GM21619 (cell line): ENCODE results near the gene ZNF804B.
A peak's percentile ranks its signal among the peaks of the same experiment; 100 is the strongest.

Experiments used
- ATAC-seq: cut with Tn5 transposase; IDR thresholded peaks from one replicate; pipeline ENCODE4 v1.9.1; 2021; ENCODE audit not compliant: unreplicated experiment

The ZNF804B gene

DNA sequence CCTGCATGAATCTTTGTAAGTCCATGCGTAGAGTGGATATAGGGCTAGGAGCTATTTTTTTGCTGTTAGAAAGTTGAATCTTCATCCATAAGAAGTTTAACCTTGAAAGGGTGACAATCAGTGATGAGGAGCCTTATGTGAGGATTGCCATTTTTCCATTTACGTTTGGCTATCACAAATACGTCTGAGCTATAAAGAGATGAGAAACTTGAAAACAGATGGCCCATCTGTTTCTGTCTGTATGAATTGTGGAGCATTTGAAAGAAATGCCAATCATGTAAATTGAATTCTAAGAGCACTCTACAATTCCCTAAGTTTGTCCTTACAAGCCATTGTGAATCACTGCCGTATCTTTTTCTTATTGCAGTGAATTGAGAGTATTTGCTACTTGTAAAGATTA, 205.9 kb downstream of the ZNF804B start:
- no peak for ATAC-seq

DNA sequence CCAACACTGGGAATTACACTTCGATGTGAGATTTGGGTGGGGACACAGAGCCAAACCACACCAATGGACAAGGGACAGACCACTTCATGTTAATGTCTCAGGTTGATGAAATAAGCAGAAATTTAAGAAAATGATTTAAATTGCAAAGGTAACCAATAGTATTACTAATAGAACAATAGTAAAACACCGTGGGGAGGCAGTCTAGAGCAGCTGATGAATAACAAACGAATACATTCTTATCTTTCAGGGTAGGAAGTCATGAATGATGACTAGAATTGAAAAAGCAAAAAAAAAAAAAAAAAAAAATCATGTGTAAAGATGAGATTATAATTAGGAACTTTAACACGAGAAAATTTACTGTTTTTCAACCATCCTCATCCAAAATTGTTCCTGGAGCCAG, 207.9 kb downstream of the ZNF804B start:
- no peak for ATAC-seq

DNA sequence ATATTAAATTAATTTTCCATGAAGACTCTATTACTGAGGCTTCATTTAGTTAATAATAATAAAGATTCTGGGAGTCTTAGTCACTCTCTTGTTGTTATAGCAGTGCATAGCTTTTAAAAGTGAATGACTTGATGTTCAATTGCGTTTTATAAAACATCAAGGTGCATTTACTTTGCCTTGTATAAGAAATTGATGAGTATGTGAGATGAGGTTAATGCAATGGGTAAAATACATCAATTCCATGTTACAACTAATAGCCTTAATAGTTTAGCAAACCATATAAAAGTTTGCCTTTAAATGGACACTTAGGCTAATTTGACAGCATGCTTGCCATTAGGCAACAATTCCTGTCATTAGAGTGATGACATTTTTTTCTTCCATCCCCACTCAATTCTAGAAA, 209.7 kb downstream of the ZNF804B start:
- no peak for ATAC-seq

DNA sequence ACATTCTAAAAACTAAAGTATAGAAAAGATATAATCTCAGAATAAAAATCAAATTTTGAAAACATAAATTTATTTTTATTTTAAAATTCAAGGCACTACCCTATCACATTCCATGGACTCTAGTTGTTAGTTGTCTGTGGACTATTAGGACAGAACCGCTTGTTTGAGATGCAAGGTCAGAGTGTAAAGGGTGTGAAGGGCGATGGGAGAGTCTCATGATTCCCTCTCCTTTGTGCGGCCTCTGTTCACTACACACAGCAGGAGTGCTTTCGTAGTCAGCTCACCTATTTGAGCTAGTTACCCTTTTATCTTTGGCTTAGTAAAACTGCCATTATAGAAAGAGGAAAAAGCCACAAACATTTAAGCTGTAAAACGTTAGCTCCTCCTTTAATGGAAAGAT, 225.8 kb downstream of the ZNF804B start:
- no peak for ATAC-seq

DNA sequence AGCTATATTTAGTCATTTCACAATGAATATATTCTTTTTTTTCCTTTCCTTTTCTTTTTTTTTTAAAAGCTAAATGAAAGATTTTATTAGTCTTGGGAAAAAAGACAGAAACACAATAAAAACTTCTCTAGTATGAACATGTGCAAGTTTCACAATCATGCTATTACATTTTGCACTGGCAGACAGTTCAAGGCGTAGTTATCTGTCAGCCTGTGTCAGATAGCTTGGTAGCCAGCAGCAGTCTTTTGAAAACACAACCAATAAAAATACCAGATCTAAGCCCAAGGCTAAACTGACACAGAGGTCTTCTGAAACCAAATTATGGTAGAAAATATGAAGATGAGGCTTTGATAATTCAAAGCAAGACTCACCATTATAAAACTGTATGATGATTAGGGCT, 241.8 kb downstream of the ZNF804B start:
- no peak for ATAC-seq

DNA sequence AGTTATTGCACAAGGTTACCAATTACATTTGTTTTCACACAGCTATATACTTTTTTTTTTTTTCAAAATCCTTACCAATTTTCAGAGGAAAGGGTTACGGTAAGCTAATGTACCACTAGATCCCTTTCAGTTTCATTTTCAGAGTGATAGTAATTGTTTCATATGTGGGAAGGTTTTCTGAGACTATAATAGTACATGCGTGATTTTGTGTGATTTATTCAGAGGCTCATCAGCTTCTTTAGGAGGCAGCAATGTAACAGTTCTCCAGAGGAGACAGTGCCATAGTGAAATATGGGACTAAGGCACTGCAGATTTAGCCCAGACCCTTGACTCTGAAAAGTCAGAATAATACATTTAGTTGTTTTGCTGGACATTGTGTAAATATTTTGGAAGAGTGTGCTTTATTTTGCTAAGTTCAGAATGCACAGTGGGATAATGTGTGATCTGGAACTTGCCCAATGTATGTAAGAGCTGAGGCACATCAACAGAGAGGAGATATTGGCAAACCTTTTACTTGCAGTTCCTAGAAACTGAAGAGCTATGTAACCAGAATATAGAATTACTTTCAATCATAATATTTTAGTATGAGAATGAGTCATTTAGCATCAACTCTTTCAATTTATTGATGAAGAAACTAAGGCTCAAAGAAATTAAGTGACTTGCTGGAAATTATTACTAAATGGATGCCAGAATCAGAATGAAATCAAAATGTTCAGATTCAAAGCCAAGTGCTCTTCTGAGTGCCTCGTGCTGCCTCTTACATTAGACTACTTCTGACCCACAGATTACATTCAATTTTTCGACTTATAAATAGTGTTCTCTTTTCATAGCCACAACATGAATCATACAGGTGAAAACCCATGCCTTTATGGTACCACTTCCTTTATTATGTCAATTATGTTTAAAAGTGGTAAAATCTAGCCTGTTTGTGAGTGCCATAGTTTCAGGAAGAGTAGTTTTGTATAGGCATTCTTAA, 243.8 kb downstream of the ZNF804B start:
- peak; percentile 74 for ATAC-seq

DNA sequence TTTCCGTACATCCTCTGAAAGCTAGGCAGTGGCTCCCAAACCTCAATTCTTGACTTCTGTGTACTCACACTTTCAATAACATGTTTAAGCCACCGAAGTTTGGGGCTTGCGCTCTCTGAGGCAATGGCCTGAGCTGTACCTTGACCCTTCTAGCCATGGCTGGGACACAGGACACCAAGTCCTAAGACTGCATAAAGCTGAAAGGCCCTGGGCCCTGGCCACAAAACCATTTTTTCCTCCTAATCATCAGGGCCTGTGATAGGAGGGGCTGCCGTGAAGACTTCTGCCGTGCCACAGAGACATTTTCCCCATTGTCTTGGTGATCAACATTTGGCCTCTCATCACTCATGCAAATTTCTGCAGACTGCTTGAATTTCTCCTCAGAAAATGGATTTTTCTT, 252.5 kb downstream of the ZNF804B start:
- ATAC-seq, result no peak

DNA sequence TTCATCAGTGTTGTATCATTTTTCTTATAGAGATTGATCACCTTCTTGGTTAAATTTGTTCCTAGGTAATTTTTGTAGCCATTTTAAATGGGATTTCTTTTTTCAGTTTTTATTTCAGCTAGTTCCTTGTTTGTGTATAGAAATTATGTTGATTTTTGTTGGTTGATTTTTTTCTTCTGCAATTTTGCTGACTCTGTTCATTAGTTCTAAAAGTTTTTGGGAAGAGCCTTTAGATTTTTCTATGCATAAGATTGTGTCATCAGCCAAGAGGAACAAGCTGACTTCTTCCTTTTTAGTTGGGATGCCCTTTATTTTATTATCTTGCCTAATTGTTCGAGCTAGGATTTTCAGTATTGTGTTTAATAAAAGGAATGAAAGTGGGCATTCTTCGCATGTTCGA, 258.2 kb downstream of the ZNF804B start:
- no peak for ATAC-seq

DNA sequence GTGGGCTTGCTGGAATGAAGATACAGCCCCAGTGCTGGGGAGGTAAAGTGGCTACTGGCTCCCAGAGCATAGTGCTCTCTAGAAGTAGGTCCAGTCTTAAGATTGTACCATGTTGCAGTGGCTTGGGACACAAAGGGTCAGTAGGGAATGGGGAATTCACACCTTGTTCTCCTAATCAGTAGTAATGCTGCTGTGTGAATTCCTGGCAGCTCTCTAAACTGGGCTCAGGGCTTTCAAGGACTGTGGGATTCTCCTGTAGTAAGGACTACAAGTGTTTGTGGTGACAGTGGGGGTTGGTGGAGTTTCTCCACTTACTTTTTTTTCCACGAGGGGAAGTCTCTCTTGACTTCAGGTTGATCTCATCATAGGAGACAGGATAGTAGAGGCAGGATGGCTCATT, 262.2 kb downstream of the ZNF804B start:
- no peak for ATAC-seq

DNA sequence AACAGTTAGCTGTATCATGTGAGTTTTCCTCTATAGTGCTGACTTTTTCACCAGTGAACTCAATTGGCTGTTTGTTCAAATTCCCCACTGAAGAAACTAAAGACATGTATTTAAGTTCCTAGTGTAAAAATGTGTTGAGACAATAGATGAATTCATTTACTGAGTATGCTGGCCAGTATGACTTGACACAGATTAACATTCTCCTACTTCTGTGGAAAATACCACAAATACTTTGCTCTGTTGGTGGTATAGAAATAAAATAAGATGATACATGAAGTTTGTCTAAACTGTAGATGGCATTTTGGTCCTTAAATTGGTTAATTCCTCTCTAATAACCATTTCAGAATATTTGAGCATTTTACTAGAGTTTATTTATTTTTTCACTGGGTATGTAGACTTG, 263.7 kb downstream of the ZNF804B start:
- ATAC-seq, result no peak

DNA sequence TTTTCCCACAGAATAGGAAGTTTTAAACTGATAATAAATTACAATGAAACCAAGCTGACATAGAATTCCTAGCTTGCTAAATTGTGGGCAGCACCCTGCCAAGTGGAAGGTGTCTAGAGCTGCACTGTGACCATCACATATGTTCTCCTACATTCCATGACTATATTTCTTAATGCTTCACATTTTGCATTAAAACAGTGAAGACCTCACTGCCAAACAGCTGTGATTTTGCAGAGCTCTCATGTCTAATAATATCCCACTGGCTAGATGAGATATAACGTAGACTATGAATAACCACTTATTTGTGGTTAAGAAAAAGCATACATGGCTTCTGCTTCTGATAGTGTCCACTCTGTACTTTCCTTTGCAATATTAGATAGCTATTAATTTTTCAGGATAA, 264.4 kb downstream of the ZNF804B start:
- ATAC-seq, result no peak

DNA sequence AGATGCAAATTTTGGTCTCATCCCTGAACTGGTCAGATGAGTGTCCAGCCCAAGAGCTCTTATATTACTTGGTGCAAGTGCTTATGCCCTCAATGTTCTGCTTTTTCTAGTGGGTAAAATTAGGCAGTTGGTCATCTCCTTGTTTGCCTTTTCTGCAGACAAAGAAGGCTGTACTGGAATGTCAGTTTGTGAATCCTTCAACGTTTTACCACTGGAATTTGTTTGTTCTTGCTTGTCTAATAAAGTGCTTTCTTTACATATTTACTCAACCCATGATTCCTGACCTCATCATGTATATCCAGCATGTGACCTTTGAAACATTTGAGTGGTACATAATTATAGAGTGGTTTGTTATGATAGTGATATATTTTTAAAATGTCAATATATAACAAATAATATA, 268.3 kb downstream of the ZNF804B start:
- no peak for ATAC-seq

DNA sequence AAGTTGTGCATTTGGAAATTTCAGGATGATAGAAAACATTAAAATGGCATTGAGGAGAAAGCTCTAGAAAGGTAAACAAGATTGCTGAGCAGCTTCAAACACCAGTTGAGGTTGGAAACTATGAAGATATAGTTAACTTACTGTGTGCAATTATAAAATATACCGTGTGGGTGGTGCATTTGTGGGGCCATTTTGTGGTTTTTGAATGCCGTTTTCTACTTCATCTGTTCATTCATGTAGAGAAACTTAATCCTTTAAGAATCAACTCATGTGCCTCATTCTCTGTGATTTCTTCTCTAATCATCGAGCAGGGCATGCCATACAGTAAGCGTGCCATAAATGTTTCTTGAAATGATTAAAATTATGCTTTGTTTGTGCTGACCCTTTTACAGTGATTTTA, 268.8 kb downstream of the ZNF804B start:
- no peak for ATAC-seq

DNA sequence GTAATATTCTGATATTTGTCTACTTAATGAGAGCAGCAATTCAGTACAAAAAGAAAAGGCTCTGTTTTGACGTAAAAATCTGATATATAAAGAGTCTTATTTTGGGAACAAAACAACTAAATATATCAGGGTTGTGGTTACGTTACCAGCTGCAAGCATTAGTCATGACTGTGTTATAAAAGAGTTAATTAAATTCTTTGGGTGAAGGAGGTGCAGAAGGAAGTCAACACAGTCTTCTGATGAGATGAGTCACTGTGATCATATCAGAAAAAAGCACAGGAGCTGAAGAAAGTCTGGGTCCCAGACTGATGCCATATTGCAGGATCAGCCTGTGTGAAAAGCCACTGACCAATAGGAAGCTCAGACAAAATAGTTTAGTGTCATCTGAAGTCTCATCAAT, 270.4 kb downstream of the ZNF804B start:
- no peak for ATAC-seq

DNA sequence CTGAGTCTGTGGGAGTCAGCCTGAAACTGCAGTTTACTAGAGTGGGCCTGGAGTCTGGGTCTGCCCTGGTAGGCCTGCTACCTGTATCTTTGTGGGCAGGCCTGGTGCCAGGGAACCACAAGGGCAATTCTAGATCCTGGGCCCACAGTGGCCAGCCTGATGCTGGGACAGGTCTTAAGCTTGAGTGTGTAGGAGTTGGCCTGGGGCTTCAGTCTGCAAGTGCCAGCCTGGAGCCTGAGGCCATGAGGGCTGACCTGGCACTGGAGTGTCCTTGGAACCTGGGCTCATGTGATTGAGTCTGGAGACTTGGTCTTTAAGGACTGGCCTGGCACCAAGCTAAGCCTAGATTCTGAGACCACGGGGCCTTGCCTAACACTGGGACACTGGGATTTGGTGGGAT, 281.7 kb downstream of the ZNF804B start:
- ATAC-seq, result no peak

DNA sequence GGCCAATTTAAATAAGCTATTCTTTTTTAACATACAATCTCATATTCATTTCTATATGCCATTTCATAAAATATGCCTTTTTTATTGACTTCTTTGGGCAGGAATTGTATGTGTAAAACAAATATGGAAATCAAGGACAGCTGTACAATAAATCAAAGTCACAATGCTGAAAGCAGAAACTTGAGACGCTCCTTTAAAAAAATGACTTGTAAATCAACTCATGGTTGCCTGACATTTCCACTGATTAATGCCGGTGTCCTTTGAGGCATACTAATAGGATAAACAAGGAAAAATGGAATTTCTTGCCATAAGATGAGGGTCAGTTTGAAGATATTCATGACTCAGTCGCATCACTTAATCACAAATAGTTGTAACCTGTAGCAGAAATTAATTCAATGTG, 283.4 kb downstream of the ZNF804B start:
- no peak for ATAC-seq

DNA sequence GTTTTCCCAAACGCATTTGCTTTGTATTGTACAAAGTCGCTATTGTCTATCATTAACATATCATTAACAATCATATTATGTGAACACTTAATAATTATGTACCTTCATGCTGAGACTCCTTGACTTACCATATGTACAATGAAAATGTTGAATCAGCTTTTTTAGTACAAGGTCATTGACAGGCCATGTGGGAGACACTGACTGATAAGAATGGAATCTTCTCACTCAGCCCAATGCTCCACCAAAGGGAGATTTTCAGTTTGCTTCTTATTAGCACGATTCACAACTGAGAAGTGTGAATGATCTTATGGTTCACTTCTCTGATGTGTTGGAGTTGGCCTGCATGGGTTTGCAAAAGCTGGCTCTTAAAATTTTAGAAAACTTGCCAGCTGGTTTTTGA, 289.5 kb downstream of the ZNF804B start:
- no peak for ATAC-seq

DNA sequence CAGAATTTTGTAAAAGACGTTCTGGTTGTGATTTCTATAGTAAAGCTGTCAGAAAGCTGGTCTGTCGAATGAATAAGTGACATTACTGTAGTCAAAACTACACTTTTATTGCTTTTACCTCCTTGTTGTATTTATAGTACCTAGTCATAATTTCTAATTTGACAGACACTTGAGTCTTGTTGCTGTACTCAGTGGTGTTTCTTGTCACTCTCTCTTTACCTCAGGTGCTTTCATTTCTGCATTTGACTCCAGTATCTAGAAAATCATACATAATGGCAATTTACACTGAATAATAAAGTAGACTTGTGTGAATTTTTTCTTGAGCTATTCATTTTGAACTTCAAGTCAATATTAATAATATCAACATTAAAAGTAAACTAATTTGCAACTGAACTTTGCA, 293.6 kb downstream of the ZNF804B start:
- no peak for ATAC-seq

DNA sequence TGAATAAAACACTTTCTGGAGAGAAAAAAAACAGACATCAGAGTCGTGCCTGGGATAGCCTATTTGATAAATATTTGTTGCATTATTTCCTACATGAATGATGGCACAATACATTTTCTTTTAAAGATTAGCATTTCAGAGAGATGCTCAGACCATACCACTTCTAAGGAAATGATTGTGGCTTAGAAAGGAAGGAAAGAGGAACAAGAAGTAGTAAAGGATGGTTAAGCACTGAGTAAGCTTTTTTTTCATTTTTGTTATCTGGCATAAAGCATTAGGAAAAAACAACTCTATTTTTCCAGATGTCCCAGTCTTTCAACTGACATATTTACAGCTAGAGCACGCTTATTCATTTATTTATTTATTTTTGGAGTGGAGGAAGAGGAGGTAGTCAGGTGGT, 294.9 kb downstream of the ZNF804B start:
- no peak for ATAC-seq

DNA sequence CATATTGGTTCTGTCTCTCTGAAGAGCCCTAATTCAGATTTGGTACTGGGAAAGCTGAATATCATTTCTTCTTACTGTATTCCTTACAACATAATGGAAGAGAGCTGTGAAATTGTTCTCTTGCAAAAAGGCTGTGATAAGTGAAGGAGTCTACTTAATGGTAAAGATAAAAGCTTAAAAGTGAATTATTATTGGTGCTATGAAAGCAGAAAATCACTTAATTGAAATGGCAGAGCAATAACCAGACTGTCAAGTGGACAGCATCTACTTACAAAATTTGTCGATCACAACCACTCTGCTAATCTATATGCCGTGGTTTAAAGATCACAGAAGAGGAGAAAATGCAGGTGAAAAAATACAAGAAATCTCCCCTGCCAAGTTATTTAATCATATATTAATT, 300.7 kb downstream of the ZNF804B start:
- no peak for ATAC-seq

DNA sequence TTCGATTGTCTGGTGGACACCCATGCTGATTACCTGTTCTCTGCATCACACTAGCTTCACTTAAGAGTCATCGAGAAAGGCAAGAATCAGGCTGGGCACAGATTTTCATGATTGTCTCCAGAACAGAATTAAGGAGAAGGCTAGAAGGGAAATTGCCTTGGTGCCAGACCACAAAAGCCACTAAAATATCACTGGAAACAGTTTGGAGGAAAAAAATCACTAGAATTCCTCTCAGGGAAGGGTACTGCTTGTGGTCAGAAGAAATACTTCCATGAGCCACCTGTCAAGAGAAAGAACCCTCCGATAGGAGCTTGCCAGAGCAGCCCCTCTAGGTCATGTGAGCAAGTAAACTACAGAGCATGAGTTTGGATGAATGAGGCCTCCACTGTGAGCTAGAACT, 305.3 kb downstream of the ZNF804B start:
- no peak for ATAC-seq

DNA sequence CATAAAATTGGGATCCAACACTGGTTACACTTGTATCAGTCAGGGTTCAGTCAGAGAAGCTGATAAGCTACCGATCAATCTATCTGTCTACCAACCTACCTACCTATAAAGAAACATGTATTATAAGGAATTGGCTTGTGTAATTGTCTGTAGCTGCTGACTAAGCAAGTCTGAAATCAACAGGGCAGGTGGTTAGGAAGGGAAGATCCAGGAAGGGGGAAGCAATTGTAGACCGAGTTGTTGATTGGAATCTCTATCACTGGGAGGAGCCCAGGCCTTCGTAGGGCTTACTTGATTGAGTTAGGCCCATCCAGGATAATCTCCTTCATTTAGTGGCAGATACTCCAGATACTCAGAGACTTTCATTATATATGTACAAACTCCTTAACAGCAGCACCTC, 307.5 kb downstream of the ZNF804B start:
- ATAC-seq, result no peak

DNA sequence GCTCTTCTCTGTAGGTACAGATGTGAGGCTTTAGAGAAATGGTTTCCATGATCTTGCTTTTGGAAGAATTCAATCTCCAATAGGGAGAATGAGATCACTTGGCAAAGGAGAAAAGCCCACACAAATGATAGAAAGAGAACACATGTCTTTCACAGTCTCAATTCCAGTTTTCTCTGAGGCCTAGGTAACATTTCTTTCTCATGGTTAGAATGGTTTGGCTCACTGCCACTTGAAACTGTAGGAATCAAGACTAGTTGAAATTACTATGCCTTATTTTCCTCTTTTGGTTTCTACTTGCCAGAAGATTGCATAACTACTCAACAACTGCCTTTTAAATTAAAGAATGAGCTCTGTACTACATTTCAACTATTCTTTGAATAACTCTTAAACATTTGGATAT, 312.6 kb downstream of the ZNF804B start:
- ATAC-seq, result no peak
